Activated naive CD4-positive, alpha-beta T cell (primary cell): ENCODE results near the gene LMOD1.
"Not testable (repeated sequence)": the region's sequence is repeated elsewhere in the genome, so short reads cannot be mapped to it uniquely, and the experiment has no call there.

Experiments used
- DNase-seq, 4 experiments: peaks; one replicate each; lab custom pipeline; 2025; lab: John Stamatoyannopoulos, UW

The LMOD1 gene

DNA sequence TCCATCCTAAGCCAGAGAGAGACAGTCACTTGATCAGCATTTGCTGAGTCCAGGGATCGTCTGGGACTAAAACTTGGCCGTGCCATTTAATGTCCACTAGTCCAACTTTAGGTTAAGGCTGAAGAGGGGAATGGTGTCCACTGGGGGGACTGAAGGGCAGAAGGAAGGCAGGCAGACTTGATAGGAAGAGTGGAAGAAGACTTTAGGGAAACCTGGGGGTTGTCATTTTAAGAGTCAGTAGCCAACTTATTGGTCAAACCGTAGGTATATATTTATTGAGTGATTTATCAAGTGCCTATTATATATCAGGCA lies 1.3 kb upstream of the LMOD1 start:
- DNase-seq = no peak

DNA sequence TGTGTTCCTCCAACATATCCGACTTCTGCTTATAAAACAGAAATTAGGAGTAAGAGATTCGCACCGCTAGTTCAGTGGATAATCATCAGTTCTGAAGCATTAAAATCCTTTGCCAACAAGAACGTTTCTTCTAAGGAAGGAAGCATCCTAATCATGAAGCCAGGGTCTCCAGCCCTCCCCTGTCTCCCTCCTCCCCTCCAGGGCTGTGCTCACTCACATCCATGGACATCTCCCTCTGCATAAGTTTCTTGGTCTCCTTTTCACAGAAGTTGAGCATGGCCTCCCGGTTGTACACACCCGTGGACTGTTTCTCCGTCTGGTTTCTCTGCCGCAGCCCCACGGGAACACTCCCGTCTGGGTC lies 505 bp downstream of the LMOD1 start:
- DNase-seq = no peak

DNA sequence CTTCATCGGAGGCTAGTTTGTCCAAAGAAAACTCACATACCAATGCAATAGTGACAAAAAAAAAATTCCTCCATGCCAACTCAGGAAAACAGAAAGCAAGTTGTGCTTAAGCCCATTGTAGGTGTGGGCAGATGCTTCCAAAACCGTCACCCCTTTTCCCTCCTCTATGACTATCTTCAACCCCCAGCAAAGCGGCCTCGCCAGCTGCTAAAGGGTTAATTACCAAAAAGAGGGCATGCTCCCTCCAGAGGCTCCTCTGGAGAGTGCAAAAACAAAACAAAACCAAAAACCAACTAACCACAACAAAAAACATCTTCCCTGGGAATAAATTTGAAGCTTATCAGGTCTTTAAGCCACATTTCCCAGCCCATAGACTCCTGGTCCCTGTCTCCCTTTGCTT lies 1.2 kb downstream of the LMOD1 start:
- DNase-seq = no peak

DNA sequence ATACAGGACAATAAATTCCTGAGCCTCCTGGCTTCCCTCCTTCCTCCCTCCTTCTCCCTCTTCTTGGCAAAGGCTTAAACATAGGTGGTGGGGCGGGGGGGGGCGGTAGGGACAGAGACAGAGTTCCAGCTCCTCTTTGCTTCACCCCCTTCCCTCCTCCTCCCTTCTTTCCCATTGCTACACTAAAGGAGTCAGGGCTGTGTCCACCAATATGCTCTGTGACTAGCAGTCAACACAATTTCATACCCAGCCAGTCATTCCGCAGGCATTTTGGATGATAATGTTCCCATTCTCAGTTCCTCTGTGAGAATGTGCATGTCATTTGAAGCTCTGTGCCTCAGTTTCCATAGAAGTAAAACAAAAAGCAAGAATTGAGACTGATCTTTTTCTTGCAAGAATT lies 1.7 kb downstream of the LMOD1 start:
- DNase-seq = no peak

DNA sequence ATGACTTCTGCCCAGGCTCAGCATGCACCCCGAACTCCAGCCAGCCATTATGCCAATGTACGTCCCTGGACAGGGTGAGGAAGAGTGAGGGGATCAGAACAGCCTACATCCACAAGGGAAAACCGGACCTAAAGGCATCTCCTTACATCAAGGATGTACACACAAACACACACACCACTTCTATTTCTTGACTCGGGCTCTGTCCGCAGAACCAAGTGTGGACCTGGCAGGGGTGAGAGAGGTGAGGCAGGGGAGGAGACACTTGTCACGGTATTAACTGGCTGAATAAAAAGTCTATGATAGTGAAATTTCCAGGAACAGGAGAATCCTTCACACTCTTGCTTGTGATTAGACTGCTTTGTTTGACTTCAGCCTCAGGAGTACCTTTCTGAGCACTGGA lies 2.3 kb downstream of the LMOD1 start:
- DNase-seq = no peak

DNA sequence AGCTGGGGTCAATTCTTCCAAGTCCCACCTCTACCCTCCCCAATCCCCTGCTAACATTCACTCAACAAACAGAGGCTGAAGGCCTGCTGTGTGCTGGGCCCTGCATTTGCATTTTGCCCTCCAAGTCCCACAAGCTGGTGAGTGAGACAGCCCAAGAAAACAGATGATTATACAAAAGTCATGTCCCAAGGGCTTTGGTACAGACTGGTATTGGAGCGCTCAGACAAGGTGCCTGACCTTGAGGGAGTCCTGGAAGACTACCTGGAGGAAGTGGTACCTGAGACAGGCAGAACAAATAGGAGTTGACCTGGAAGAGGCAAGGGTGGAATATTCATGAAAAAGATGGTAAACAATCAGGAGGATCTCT lies 4.2 kb downstream of the LMOD1 start:
- no peak for DNase-seq

DNA sequence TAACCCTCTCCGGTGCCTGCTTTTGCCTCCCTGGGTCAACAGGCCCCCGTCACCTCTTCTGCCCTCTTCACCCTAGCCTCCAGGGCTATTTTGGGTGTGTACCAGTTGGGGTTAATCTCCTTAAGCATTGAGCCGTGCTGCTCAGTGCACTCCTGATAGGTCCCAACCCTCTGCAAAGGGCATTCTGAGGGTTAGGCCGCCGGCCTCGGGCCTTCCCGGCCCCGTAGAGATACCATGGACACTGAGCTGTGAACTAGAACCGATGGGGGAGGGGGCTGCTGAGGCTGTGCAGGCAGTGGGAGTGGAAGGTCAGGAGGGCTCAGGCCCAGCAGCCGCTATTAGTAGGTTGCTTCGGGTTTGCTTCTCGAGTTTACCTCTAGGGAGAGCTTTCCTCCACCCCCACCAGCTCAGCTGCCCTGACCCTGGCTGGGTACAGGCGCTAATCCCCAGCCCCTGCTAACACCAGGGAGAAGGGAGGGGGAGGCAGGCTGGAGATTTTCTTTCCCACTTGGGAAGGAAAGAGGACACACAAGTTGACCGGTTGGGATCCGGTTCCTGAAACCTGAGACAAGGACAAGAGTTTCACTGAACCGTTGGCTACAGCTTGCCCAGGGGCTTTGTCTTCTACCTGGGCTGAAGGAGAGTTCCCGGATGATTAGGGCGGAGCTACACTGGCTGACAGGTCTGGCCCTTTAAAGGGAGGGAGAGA lies 4.8 kb downstream of the LMOD1 start:
- DNase-seq = no peak

DNA sequence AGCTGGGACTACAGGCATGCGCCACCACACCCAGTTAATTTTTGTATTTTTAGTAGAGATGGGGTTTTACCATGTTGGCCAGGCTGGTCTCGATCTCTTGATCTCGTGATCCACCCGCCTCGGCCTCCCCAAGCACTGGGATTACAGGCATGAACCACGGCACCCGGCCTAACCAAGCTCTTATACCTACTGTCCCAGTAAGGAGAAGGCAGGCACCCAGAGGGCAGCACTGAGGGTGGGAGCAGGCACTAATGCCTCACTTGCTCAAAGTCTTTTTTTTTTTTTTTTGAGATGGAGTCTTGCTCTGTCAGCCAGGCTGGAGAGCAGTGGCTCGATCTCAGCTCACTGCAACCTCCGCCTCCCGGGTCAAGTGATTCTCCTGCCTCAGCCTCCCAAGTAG lies 6.0 kb downstream of the LMOD1 start:
- not testable (repeated sequence) for DNase-seq

DNA sequence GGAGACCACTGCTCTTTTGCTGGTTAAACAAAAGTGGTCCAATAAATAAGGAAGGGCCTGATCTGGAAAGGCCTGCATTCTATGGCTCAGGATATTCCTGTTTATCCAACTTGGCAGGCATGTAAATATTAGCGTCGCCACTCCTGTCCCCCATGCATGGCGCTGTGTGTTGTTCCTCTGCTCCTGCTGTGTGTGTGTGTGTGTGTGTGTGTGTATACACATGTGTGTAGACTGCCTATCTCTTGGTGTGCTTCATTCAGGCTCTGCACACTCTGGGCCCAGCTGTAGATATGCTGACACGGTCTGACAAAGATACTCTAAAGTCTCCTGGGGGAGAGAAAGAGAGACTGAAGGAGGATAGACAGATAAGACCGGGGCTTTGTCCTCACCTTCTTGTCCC lies 6.8 kb downstream of the LMOD1 start:
- DNase-seq = no peak

DNA sequence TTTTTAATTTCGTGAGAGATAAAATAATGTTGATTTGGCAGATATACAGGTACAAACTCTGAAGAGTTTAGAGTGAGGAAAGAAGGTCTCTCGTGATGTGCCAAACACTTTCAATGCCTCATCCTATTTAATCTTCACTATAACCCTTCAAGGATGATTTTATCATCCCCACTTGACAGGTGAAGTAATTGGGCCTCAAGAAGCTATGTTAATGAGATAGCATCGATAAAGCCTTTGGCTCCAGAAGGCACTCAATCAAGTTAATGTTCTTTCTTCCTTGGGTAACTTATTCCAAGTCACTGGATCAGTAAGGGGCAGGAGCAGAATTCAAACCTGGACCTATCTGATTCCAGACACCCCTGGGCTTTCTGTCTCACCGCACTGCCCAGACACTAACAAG lies 7.2 kb downstream of the LMOD1 start:
- DNase-seq = no peak

DNA sequence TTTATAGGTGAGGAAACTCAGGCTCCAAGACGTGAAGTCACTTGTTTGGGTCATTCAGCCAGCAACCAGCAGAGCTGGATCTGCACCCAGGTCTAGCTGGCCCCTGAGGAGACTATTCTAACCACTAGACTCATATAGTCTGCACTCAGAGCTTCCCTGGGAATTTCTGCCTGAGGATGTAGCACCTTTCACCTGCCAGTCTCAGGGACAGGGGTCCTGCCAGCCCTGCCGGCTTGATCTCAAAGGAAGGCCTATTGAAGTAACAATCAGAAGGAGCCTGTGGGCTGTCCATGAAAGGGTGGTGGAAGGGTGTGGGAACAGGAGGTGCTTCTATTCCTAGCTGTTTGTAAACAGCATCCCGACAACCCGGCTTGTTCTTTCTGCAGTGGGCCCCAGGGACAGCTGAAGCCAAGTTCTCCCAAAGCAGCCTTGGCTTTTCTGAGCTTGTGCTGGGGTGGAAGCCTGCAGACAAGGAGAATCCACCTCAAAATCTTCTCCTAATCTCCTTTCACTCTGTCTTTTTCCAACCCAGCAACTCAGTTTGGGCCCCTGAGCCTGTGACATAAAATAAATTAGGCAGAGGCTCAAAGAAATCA lies 7.8 kb downstream of the LMOD1 start:
- no peak for DNase-seq

DNA sequence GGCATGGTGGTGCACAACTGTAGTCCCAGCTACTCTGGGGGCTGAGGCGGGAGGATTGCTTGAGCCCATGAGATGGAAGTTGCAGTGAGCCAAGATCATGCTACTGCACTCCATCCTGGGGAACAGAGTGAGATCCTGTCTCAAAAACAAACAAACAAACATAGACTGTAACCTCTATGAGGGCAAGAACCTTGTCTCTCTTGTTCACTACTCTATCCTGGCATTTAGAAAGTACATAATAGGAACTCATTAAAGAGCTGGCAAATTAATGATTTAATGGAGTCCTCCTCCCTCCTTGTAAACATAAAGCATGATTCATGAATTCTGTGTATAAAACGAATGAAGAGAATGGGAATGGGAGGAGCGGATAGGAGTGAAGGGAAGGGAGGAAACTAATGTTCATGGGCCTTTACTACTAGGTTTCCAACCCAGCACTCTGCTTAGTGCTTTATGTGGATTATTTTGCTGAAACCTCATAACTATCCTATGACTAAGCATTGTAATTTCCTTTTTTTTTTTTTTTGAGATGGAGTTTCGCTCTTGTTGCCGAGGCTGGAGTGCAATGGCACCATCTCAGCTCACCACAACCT lies 8.6 kb downstream of the LMOD1 start:
- DNase-seq = no peak

DNA sequence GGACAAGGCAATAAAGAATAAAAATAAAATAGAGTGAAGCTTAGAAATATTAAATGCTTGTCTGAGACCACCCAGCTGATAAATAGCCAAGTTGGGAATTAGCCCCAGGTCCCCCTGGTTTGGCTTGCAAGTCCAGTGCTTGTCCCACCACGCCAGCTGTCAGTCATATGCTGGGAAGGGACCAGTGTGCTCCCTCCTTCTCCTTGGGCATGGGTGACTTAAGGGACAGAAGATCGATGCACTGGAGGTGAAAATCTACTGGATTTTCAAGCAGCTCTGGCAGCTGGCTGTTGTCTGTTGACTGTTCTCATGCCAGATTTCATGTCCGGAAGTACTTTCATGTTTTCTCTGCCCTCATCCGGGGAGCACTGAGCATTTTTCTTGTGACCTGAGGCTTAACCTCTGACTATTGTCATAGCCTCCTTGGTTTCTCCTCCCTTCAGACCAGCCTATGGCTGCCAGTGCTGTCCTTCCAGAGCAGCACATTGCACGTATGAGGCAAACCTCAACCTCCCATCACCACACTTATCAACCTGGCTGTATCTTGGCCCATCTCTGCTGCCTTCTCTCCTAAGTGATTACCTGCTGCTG lies 12.4 kb downstream of the LMOD1 start:
- no peak for DNase-seq

DNA sequence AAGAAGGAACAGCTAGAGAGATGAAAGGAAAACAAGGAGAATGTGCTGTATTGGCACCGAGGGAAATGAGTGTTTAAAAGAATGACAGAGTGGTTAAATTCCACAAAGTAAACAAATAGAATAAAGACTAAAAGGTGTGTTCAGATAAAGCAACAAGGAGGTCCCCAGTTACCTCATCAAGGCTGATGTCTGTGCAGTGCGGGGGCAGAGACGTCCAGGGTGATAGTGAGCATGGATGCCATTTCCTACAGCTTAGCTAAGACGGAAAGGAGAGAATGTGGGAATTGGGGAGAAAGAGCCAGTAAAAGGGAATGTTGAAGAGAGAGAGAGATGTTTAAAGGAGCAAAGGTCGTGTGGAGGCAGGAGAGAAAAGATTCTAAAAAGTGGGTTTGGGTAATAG lies 15.5 kb downstream of the LMOD1 start:
- DNase-seq = no peak

DNA sequence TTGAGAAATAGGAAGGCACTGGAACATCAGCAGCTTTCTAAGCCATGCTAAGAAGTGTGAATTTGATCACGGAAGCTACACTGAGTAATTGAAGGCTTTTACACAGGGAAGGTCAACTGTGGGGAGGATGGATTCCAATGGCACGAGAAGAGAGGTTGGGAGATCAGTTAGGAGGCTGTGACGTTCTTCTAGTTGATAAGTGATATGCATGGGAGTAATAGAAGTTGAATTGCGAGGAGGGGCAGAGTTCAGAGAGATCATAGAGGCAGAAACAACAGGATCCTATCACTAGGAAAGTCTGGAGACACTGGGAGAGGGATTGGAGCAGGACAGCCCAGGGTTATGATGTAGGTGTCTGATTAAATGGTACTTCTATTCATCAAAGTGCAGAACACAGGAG lies 16.2 kb downstream of the LMOD1 start:
- no peak for DNase-seq

DNA sequence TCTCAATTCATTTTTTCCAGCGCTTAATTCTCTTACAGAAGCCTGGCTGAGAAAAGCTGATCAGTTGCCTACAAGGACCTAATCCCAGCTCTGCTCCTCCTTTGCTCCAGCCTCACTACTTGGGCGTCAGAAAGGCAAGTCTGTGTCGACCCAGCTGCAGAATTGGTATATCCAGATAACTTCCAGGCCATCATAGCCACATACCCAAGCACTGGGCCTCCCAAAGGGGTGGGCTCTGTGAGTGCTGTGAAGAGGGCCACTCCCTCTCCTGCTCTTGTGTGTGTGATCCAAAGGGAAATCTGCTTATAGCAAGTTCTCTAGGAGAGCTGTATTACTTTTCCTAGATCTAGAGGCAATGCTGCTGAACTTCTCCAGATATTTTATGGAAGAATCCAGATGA lies 18.1 kb downstream of the LMOD1 start:
- no peak for DNase-seq

DNA sequence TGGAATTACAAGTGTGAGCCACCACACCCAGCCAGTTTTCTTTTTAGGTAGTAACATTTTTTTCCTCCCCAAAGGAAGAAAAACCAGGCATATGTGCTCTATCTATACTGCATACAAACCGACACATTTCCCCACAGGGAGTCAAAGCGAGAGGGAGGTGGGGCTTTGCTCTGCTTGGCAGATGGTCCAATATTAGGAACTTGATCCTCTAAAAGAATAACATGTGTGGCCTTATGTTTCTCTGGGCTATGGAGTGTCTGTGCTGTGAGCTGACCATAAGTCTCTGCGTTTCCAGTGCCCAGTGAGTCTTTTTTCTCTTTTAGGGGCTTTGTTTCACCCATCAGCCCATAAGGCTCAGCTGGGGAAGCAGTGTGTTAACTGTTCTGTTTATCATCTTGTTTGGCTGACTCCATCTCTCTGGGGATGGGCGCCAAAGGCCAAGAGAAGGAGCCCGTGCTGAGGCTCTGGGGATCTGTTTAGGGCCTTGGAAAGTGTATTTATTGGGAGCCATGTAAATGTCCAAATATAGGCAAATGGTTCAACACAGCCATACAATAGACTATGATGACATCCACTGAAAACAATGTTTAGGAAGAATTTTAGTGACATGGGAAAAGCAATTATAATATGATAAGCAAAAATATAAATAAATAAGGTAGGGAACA lies 20.2 kb downstream of the LMOD1 start:
- DNase-seq = no peak

DNA sequence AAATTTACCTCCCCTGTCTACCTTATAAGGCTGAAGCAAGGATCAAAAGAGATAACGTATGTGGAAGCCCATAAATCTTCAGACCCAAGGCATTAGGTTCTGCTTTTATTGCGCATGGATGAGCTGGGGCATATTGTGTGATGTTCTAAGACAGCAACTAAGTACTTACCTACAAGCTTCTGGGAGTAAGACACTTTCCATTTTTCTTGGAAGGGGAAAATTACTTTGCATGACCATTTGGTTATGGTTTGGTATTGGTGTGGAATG lies 21.1 kb downstream of the LMOD1 start:
- no peak for DNase-seq

DNA sequence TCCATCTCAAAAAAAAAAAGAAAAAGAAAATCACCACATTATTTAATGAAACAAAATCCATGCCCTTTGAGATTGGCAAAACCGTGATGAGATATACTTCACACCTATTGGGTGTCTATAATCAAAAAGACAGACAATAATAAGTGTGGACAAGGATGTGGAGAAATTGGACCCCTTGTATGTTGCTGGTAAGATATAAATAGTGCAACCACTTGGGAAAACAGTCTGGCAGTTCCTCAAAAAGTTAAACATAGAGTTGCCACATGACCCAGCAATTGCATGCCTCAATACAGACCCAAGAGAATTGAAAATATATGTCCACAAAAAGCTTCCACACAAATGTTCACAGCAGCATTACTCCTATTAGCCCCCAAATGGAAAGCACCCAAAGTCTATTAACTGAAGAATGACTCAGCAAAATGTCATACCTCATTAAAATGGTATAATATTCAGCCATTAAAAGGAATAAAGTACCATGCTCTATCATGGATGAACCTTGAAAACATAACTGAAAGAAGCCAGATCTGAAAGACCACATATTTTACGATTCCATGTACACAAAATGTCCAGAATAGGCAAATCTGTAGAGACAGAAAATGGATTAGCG lies 24.3 kb downstream of the LMOD1 start:
- DNase-seq = no peak

DNA sequence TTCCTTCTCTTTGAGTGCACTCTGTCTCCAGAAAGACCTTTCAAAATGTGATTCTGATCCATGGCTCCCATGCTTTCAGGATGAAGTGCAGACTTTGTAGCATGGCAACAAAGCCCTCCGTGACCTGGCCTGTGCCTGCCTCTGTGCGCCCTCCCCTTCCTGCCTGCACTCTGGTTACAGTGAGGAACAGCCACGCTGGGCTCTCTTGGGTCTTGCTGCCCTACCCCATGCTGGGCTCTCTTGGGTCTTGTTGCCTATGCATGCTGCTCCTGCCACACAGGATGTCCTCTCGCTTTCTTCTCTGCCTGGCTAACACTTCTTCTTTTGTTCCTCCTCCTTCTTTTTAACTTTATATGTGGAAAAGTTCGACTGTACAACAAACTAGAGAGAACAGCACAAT lies 28.0 kb downstream of the LMOD1 start:
- DNase-seq = no peak

DNA sequence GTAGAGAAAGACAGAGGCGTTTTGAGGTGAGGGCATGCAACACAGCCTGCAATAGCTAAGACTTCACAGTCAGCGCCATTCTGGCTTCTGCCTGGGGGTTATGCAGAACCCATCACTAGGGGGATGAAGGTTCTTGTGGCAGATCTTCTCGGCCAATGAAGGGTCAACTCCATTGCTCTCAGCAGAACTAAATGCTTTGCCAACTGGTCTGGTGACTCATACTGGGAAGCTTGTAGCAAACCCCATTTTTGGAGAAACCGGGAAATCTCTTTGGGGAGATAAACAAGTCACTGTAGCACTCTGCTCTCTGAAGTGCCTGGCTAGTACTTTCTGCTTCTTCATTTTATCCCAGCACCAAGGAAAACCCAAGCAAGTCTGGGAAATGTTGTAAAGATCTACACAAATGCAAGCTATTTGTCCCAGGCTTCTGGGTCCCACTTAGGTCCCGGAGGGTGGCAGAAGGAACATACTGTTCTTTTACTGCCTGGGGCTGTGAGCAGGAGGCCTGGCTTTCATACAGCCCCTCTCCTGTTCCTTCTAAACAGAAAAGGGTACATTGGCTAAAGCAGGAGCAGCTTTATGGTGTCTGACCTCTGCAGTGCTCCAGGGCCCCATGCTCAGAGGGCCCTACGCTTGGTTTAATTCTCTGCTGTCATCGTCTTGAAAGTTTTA lies 28.9 kb downstream of the LMOD1 start:
- no peak for DNase-seq

DNA sequence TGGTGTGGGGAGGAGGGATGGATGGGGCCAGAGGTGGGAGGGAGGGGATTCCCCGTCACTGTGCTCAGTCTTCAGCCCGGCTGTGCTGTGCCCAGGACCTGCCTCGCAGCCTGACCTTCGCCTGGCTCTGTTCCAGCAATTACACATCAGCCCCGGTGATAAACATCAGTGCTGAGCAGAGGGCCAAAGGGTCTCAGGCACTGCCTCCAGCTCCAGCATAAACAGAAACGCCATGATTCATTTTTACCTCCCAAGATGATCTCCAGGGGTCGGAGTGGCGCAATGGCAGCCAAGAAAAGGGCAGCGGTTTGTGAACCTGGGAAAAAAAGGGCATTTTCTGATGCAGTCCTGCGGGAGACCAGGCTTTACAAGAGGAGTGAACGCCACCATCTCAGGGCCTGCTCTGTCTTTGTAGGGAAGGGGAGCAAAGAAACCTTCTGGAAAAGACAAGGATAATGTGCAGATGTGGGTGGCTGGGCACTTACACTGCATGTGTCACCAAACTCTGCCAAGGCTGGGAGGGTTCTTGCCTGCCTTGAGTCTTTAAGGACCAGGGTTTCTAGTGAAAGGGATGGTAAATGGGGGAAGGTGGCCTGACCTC lies 29.6 kb downstream of the LMOD1 start:
- DNase-seq = no peak
